ENCODE measurements around the gene UGT1A7.

GRCh38 chr2:233768076-233768475 is 86.4 kb downstream of the UGT1A7 start:
- TF ChIP-seq CTCF (IDR thresholded peaks at IDR 0.05; ENCODE audit: low read length) (no peak), EZH2 (IDR thresholded peaks at IDR 0.05; ENCODE audit: borderline replicate concordance, low read length) (no peak)
